Activated T-cell treated with anti-CD3 and anti-CD28 coated beads, Interleukin-2, amount 50 U/mL, for 4 hours (primary cell): ENCODE results near the gene ALG12. TPM values are rescaled to one million over a fixed set of nuclear protein-coding genes. Genes with fewer than 3 reads are reported as not detected.

Experiments
- ATAC-seq, 2 donors: fragments of 200-7000 bp; cut with Tn5 transposase; one replicate each; pipeline ENCODE4 v1.10.0; 2021
- DNase-seq: peaks from one replicate; pipeline ENCODE4 v3.0.0-alpha.2; 2020
- H3K27me3 Mint-ChIP-seq: one replicate; pipeline ENCODE4 v1.8.0; 2021; ENCODE audit warnings: low read depth, mixed read lengths
- H3K36me3 Mint-ChIP-seq: one replicate; pipeline ENCODE4 v1.8.0; 2022; ENCODE audit warnings: mixed read lengths; ENCODE audit not compliant: insufficient read depth
- H3K4me1 Mint-ChIP-seq: one replicate; pipeline ENCODE4 v1.8.0; 2021; ENCODE audit warnings: low read depth, mixed read lengths
- H3K4me3 Mint-ChIP-seq: one replicate; pipeline ENCODE4 v1.8.0; 2021; ENCODE audit warnings: mild to moderate bottlenecking, moderate library complexity, mixed read lengths
- H3K9me3 Mint-ChIP-seq: one replicate; pipeline ENCODE4 v1.8.0; 2021; ENCODE audit warnings: mixed read lengths
- total RNA-seq, 3 donors: library from RNA; stranded (reverse); gene quantifications; one replicate each; pipeline ENCODE4 v1.2.1, GENCODE V29; 2021

The ALG12 gene
- total RNA-seq, 3 donors from 2014 or later, result 13.5 to 18.6 (median 14.6) TPM

- Mint-ChIP-seq H3K9me3 (no peaks in the 10 kb centered on the region), H3K4me1 (peaks cover 18% of the 10 kb centered on the region), H3K27me3 (no peaks in the 10 kb centered on the region), H3K36me3 (peaks cover 24% of the 10 kb centered on the region), H3K4me3 (peak overlapping the region; percentile 94)
- DNase-seq (peak; percentile 38), ATAC-seq (peak; percentile 0)
Measured at GRCh38 chr22:49961005-49961600, 42.9 kb upstream of the ALG12 start.

- Mint-ChIP-seq H3K9me3 (no peaks in the 10 kb centered on the region), H3K4me3 (peak within 1 kb of the TSS; percentile 94), H3K36me3 (peaks cover 24% of the 10 kb centered on the region), H3K4me1 (peaks cover 18% of the 10 kb centered on the region), H3K27me3 (no peaks in the 10 kb centered on the region)
- peak; percentile 92 for DNase-seq
- ATAC-seq, result peak; percentile 77 to 78
Measured at GRCh38 chr22:49960159-49961004, 42.1 kb upstream of the ALG12 start, which contains the start of gene PIM3. Gene PIM3, plus strand, starts transcription at chr22:49960772. Its CDS starts 176 bp downstream, at chr22:49960948.

- no peaks in the 10 kb centered on the region for H3K9me3 Mint-ChIP-seq
- no peak for ATAC-seq
Measured at GRCh38 chr22:49959782-49960158, 41.5 kb upstream of the ALG12 start.

GRCh38 chr22:49958931-49959781, 40.9 kb upstream of the ALG12 start:
- Mint-ChIP-seq H3K9me3 (no peaks in the 10 kb centered on the region), H3K4me3 (peak overlapping the region; percentile 84), H3K27me3 (no peaks in the 10 kb centered on the region), H3K36me3 (peaks cover 21% of the 10 kb centered on the region), H3K4me1 (peaks cover 12% of the 10 kb centered on the region)
- DNase-seq, result no peak
- ATAC-seq, result no peak

More at GRCh38 chr22:49959782-49960158, 41.5 kb upstream of the ALG12 start:
- Mint-ChIP-seq H3K36me3 (peaks cover 22% of the 10 kb centered on the region), H3K4me1 (peaks cover 15% of the 10 kb centered on the region), H3K27me3 (no peaks in the 10 kb centered on the region), H3K4me3 (peak overlapping the region; percentile 84)
- DNase-seq, result no peak

- ATAC-seq, result no peak
Measured at GRCh38 chr22:49958366-49958921, 40.2 kb upstream of the ALG12 start.

GRCh38 chr22:49957826-49958365, 39.7 kb upstream of the ALG12 start:
- Mint-ChIP-seq H3K4me1 (peaks cover 4% of the 10 kb centered on the region), H3K36me3 (peaks cover 10% of the 10 kb centered on the region), H3K4me3 (no peak overlapping the region), H3K27me3 (no peaks in the 10 kb centered on the region), H3K9me3 (no peaks in the 10 kb centered on the region)
- DNase-seq (no peak), ATAC-seq (no peak)

More at GRCh38 chr22:49958366-49958921, 40.2 kb upstream of the ALG12 start:
- Mint-ChIP-seq H3K36me3 (peaks cover 14% of the 10 kb centered on the region), H3K4me1 (peaks cover 5% of the 10 kb centered on the region), H3K9me3 (no peaks in the 10 kb centered on the region), H3K27me3 (no peaks in the 10 kb centered on the region), H3K4me3 (peak overlapping the region; percentile 84)
- no peak for DNase-seq

GRCh38 chr22:49956914-49957825, 38.9 kb upstream of the ALG12 start:
- Mint-ChIP-seq H3K36me3 (peaks cover 5% of the 10 kb centered on the region), H3K9me3 (no peaks in the 10 kb centered on the region), H3K4me3 (no peak overlapping the region), H3K27me3 (no peaks in the 10 kb centered on the region), H3K4me1 (peaks cover 4% of the 10 kb centered on the region)
- ATAC-seq, result no peak
- no peak for DNase-seq

GRCh38 chr22:49956418-49956770, 38.2 kb upstream of the ALG12 start:
- Mint-ChIP-seq H3K27me3 (no peaks in the 10 kb centered on the region), H3K9me3 (no peaks in the 10 kb centered on the region), H3K36me3 (no peaks in the 10 kb centered on the region), H3K4me1 (peaks cover 4% of the 10 kb centered on the region), H3K4me3 (no peak overlapping the region)
- no peak for DNase-seq
- ATAC-seq, result no peak

- H3K4me1 Mint-ChIP-seq, result peaks cover 4% of the 10 kb centered on the region
- no peak for ATAC-seq
- no peak for DNase-seq
- H3K9me3 Mint-ChIP-seq, result no peaks in the 10 kb centered on the region
- H3K27me3 Mint-ChIP-seq, result no peaks in the 10 kb centered on the region
- H3K4me3 Mint-ChIP-seq, result no peak overlapping the region
- no peaks in the 10 kb centered on the region for H3K36me3 Mint-ChIP-seq
Measured at GRCh38 chr22:49955581-49956417, 37.6 kb upstream of the ALG12 start.

- Mint-ChIP-seq H3K9me3 (no peaks in the 10 kb centered on the region), H3K36me3 (no peaks in the 10 kb centered on the region), H3K4me1 (peaks cover 4% of the 10 kb centered on the region), H3K27me3 (no peaks in the 10 kb centered on the region), H3K4me3 (no peak overlapping the region)
- no peak for DNase-seq
- no peak for ATAC-seq
Measured at GRCh38 chr22:49954991-49955580, 36.8 kb upstream of the ALG12 start.

- H3K27me3 Mint-ChIP-seq, result no peaks in the 10 kb centered on the region
- H3K36me3 Mint-ChIP-seq, result no peaks in the 10 kb centered on the region
- H3K9me3 Mint-ChIP-seq, result no peaks in the 10 kb centered on the region
- no peak for ATAC-seq
- no peak overlapping the region for H3K4me3 Mint-ChIP-seq
- peaks cover 4% of the 10 kb centered on the region for H3K4me1 Mint-ChIP-seq
- DNase-seq, result no peak
Measured at GRCh38 chr22:49954354-49954753, 36.1 kb upstream of the ALG12 start.

GRCh38 chr22:49953680-49954344, 35.6 kb upstream of the ALG12 start:
- Mint-ChIP-seq H3K27me3 (no peaks in the 10 kb centered on the region), H3K9me3 (no peaks in the 10 kb centered on the region), H3K36me3 (no peaks in the 10 kb centered on the region), H3K4me3 (no peak overlapping the region), H3K4me1 (no peaks in the 10 kb centered on the region)
- DNase-seq (no peak), ATAC-seq (no peak)
